GOT3 (cell line): ENCODE results near the gene ADAMTS6.
"Not testable (repeated sequence)": the region's sequence is repeated elsewhere in the genome, so short reads cannot be mapped to it uniquely, and the experiment has no call there.

Experiments
- DNase-seq: peaks from one replicate; lab custom pipeline; 2025; ENCODE audit warnings: mixed read lengths; lab: John Stamatoyannopoulos, UW

The ADAMTS6 gene

DNA sequence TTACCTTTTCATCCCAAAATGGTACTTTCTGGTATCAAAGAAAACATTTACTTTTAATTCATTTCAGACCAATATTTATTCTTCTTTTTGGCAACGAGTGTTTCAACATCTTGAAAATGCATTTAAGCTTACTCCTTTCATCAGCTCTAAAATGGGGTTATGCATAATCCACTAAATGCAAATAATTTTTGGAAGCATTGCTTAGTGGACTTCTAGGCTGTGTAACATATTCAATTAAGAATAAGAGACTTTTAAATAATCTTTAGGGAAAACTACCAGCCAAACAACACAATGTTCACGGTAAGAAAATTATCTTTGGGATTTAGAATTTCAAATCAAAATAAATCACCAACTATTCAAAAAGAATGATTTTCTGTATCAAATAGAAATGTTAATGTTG lies 118.2 kb downstream of the ADAMTS6 start:
- DNase-seq: no peak

DNA sequence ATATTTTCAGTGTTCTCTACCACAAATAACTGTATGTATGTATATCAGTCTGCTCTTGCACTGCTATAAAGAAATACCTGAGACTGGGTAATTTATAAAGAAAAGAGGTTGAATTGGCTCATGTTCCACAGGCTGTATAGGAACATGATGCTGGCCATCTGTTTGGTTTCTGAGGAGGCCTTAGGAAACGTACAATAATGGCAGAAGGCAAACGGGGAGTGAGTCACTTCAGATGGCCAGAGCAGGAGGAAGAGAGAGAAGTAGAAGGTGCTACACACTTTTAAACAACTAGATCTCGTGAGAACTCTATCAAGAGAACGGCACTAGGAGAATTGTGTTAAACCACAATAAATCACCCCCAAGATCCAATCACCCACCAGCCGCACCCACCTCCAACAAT lies 121.7 kb downstream of the ADAMTS6 start:
- DNase-seq: no peak

DNA sequence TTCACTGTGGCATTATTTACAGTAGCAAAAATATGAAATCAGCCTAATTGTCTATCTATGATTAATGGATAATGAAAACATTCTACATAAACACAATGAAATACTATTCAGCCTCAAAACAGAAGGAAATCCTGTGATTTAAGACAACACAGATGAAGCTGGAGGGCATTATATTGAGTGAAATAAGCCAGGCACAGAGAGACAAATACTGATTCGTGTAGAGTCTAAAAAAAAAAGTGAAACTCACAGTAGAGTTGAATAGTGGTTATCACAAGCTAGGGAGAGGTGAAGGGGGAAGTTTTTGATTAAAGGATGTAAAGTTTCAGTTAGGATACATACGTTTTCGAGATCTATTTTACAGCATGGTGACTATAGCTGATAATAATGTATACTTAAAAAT lies 122.2 kb downstream of the ADAMTS6 start:
- no peak for DNase-seq

DNA sequence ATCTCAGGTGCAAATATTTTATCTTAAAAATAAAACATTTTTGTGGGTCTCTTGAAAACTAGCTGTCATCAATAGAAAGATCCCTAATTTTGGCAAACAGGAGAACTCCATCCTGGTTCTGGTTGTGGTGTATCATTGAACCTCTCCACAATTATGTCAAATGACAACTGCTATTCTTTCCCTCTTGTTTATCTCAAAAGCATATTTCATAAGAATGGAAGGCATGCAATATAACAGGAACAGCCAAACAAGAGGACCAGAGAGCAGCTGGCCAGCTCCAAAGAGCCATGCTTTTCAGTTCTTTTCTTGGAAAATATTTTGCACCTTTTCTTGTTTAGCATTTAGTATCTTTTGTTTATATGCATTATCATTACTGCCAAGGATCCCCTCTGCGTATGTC lies 125.4 kb downstream of the ADAMTS6 start:
- no peak for DNase-seq

DNA sequence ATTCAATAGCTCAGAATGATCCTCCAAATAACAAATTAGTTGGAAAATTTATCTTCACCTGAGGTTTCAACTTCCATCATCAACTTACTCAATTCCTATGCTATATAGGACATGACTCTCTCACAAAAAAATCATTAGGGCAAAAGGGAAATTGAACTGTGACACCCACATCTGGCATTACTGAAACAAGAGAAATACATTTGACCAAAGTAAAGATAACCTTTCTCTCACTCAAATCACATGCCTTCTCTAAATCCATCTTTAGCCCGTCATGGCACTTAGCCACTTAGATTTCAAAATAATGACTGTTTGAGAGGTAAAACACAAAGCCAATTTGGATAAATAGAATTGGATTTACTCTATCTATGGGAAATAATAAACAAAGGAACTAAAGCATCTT lies 126.4 kb downstream of the ADAMTS6 start:
- no peak for DNase-seq

DNA sequence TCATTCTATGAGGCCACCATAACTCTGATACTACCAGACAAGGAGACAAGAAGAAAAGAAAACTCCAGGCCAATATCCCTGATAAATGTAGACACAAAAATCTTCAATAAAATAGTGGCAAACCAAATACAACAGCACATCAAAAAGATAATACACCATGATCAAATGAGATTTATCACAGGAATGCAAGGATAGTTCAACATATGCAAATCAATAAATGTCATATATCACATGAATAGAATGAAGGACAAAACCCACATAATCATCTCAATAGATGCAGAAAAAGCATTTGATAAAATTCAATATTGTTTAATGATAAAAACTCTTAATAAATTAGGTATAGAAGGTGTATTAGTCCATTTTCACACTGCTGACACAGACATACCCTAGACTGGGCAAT lies 139.9 kb downstream of the ADAMTS6 start:
- no peak for DNase-seq

DNA sequence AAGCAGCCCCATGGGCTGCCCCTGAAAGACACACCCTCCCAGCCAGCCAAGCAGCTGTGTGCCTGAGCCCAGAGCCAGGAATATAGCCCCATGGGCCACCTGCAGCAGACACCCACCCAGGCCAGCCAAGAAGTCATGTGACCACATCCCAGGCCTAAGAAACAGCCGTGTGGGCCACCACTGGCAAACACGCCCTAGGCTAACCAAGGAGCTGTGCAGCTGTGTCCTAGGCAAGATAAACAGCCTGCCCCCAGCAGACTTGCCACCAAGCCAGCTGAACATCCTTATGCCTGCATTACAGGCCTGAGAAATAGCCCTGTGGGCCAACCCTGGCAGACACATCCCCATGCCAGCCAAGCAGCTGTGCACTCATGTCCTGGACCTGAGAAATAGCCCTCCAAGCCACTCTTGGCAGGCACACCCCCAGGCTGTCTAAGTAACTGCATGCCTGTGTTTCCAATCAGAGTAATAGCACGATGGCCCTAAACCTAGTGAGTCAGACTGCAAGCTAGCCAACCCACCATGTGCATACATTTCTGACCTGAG lies 143.0 kb downstream of the ADAMTS6 start:
- DNase-seq: no peak

DNA sequence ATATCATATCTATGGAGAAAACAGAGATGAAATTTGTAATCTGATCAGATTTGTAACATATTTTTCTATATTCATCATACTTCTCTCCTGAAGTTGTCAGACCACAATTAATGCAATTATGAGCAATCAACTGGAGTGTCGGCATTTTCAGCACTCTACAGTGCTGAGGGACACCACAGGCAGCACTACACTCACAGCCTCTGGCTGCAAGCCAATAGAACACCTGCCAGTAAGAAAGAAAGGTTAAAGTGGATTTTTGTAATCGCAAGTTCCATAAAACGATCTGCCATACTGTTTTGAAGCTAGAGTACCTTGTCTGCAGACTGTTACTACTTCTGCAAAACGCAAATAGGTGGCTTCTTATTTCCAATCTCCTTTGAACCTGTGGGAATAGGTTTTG lies 147.6 kb downstream of the ADAMTS6 start:
- no peak for DNase-seq

DNA sequence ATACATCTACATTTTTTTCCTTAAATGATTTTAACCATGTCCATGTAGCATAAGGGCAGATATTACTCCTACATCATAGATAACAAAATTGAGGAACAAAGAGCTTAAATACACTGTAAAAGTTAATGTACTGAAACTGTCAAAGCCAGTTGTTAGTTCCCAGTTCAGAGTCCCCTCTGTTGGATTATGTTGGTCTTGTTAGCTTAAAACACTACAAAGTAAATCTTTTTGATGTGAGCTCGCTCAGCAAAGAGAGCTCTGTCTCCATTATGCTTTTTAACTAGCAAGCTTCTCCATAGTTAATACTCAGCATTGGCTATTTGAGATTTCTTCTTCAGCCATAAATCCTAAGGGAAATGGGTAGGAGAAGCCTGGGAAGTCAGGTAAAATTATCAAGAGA lies 149.1 kb downstream of the ADAMTS6 start:
- DNase-seq: no peak

DNA sequence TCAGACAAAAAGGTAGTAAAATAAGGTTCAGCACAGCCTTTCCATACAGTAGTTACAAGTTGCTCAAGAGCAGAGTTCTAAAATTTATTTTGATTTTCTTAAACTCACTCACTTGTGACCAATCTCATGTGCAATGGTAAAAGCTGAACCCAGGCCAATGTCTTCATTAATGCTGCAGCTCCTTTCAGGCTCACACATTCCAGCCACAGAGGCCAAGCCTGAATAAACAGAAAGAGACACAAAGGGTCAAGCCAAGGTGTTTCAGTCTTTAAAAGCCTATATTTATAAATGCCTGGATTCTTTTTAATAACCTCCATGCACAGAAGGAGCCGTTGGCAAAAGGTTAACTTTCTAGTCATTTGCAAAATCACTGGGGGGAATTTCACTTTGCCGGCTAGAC lies 152.5 kb downstream of the ADAMTS6 start:
- DNase-seq: no peak

DNA sequence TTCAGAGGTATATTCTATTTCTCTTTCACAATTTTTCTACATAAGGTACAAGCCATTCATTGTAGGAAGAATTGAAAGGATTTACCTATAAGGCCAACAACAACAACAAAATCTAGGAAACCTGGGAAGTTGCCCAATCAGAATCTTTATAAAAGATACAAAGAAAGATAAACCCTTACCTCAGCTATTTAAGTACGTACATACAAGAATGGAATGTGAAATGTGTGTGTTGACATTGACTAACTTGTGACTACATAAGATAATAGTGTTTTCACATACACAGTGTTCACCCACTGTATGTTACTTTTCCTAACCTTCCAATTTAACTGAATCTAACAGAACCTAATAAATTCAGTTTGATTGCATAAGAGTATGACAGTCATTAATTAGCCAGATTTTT lies 154.1 kb downstream of the ADAMTS6 start:
- DNase-seq: no peak

DNA sequence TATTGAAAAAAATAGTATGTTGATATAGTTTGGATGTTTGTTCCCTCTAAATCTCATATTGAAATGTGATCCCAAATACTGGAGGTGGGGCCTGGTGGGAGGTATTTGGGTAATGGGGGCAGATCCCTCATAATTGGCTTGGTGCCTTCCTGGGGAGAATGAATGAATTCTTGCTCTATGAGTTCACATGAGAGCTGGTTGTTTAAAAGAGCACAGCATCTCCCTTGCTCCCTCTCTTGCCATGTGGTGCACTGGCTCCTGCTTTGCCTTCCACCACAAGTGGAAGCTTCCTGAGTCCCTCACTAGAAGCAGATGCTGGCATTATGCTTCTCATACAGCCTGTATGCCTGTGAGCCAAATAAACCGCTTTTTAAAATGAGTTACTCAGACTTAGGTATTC lies 154.8 kb downstream of the ADAMTS6 start:
- DNase-seq: no peak

DNA sequence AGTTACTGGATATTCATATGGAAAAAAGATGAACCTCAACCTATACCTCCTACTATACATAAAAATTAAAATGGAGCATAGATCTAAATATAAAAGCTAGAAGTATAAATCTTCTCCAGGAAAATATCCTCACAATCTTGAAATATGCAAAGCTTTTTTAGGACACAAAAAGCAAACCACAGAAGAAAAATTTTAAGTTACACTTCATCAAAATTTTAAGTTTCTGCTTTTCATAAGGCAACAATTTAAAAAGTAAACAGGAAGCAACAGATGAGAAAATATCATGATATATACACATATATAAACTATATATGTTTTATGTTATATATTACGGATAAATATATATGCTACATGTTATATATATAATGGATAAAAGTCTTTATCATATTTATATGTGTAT lies 157.5 kb downstream of the ADAMTS6 start:
- no peak for DNase-seq

DNA sequence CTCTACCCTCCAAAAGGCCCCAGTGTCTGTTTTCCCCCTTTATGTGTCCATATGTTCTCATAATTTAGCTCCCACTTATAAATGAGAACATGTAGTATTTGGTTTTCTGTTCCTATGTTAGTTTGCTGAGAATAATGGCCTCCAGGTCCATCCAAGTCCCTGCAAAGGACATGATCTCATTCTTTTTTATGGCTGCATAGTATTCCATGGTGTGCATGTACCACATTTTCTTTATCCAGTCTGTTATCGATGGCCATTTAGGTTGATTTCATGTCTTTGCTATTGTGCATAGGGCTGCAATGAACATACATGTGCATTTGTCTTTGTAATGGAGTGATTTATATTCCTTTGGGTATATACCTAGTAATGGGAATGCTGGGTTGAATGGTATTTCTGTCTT lies 161.0 kb downstream of the ADAMTS6 start:
- DNase-seq: not testable (repeated sequence)

DNA sequence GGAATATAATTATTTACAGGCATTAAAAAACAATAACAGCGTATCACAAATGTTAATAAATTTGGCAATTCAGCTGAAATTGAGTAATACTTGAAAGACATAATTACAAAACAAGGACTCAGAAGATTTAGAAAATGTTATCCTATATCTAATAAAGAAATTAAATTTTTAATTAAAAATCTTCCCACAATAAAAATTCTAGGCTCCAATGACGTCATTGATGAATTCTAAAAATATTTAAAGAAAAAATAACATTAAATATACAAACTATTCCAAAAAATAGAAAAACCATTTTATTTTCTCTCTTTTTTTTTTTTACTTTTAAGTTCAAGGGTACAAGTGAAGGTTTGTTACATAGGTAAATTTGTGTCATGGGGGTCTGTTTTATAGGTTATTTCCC lies 161.5 kb downstream of the ADAMTS6 start:
- DNase-seq: no peak

DNA sequence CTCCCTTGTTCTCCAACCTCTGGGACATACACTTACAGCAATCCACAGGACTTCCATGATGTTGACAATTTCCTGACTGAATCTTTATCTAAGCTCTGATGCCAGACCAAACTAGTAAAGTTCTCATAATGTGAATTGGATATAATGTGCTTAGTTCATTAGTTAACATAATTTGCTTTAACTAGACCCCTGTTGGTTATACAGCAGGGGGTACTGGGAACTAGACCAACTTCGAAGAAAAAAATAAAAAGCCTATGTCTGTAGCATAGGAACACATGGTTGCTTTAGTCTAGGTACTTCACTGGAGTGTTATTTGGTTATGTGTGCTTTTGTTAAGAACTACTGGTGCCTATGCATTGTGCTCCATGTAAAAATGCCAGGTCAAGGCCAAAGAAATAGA lies 173.8 kb downstream of the ADAMTS6 start:
- DNase-seq: no peak

DNA sequence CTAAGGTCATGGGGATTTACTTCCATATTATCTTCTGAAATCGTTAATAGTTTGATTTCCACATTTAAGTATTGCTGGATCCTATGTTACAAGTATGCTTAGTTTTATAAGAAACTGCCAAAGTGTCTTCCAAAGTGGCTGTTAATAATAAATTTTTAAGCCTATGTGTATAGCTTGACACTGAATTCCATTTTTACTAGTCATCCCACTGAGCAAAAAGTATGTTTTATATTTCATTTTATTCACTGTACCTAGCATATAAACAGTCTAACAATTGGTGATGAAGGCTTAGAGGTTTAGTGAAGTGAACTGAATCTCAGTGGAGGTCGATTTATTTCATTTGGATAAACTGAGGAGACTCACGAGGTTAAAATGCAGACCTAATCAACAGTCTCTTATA lies 174.6 kb downstream of the ADAMTS6 start:
- no peak for DNase-seq

DNA sequence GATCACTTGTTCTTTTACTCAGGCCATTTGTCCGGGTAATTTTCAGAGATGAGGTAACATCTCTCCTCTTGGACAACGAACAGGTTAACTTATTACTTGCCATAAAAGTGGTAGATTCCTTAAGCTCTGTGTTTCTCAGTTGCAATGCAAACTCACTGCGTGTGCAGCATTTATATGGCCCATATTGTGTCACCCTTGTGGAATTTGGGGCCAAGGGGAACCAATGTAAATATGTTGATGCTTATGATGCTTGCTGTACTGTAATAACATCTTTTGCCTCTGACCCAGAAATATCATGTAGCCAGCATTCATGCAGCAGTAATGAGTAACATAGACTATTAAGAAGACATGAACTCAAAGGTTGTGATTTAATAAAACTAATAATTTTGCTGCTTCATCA lies 175.8 kb downstream of the ADAMTS6 start:
- no peak for DNase-seq

DNA sequence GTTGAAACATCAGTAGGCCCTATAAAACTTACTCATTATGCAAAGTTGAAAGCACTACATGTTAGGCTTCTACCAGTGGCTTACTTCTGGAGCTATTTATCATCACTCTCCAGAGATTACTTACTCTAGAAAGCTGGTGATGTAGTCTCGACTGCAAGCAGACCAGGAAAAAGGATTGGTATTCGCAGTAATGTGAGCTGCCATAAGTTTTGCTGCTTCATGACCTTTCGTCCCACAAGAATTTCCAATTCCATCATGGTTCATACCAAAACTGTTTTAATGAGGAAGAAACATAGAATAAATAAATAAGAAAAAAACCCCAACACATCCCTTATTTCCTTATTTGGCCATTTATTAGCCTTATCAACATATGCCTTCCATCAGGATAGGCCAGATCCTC lies 181.9 kb downstream of the ADAMTS6 start:
- no peak for DNase-seq

DNA sequence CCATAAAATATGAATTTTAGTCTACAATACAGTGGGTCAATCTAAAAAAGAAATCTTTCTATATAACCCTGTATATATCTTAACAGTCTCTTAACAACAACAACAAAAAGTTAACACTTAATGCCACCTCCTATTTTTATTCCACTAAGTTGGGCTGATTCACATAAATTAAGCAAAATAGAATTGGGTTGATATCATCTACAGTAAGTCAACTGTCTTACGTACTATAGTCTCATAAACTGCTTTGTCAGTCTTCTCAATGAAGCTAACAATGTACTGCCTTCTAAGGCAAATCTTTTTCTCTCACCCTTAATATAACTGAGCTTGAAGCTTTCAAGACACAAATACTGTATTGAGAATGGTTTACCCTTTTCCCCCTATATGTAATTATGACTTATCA lies 185.7 kb downstream of the ADAMTS6 start:
- no peak for DNase-seq

DNA sequence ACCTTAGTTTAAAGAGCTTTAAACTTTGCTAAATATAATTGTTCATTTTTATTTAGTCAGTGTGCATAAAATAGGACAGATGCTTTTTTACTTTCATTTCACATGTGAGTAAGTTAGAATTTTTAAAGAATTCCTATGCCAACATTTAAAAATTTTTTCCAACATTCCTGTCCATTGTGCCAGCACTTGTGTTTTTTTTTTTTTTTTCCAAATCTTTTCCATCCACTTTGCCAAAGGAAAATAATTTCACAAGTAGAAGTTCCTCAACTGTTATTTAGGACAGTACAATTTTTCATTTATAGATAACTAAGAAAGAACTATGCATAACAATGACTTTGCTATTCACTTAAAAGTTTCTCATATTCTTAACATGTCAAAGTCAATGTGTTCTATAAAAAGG lies 189.5 kb downstream of the ADAMTS6 start:
- DNase-seq: no peak

DNA sequence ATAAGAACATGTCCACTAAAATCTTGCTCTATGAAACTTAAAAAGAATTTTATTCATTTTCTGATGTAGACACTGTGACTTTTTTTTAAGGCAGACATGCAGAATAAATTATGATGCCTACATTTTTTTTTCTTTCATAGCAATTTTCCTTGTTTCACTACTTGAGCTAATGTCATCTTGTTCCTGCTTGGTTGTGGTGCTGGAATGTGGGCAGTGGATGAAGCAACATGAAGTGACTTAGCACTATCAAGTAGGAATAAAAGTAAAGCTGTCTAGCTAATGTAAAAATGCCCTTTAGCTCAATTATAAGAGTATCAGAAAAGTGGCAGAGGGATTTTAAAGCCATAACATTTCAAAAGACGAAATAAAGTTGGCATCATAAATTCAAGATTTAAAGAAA lies 191.0 kb downstream of the ADAMTS6 start:
- DNase-seq: no peak

DNA sequence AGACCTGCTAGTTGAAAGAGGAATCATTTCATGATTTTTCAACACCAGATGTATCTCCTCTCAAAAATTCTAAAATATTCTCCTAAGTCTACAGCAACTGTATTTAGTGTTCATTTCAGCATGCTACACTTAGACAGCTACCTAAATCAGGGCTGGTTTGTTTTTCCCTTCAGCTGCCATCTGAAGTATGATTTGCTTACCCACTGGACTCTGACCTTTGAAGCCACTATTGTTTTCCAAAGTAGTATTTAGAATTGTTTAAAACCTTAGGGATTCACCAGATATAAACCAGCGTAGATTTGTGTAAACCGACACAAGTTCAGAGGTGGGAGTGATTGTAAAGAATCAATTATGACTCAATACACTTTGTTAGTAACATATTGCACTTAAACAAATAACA lies 193.1 kb downstream of the ADAMTS6 start:
- no peak for DNase-seq

DNA sequence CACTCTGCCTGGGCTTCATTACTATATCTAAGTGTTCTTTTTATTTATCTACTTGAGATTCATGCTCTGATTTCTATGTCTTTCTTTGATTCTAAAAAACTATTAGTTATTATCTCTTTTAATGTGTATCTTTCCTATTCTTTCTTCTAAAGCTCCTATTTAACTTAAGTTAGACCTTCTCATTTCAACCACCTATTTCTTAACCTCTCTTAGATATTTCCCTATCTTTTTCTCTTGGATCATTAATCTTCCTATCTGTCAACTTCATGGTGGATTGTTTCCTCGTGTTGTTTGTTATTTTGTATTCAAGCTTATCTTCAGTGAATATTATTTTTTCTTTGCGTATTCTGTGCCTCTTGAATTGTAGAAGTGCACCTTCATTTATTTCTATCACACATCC lies 202.1 kb downstream of the ADAMTS6 start:
- DNase-seq: no peak
